Stimulated activated CD8-positive, alpha-beta memory T cell treated with anti-CD3 and anti-CD28 coated beads, Interleukin-12 subunit alpha, Interleukin-12 subunit beta, amount 100 ng/mL, for 24 hours (primary cell): ENCODE results near the gene PTK6.

Source experiments
- DNase-seq: peaks from one replicate; pipeline ENCODE4 v3.0.0-alpha.2; 2020; ENCODE audit errors: extremely low read depth

PTK6 gene

GRCh38 chr20:63557481-63557891 lies 20.3 kb upstream of the PTK6 start:
- no peak for DNase-seq

GRCh38 chr20:63556873-63557478 lies 19.8 kb upstream of the PTK6 start:
- no peak for DNase-seq

- no peak for DNase-seq
Observed at GRCh38 chr20:63555661-63556381, 18.6 kb upstream of the PTK6 start.

GRCh38 chr20:63554361-63555278 lies 17.4 kb upstream of the PTK6 start:
- DNase-seq, result no peak

GRCh38 chr20:63553933-63554290 lies 16.7 kb upstream of the PTK6 start, which contains the start of gene FNDC11:
FNDC11 (plus strand) TSS chr20:63554159; CDS start chr20:63555664, 1,505 bp downstream.
- no peak for DNase-seq

DNA sequence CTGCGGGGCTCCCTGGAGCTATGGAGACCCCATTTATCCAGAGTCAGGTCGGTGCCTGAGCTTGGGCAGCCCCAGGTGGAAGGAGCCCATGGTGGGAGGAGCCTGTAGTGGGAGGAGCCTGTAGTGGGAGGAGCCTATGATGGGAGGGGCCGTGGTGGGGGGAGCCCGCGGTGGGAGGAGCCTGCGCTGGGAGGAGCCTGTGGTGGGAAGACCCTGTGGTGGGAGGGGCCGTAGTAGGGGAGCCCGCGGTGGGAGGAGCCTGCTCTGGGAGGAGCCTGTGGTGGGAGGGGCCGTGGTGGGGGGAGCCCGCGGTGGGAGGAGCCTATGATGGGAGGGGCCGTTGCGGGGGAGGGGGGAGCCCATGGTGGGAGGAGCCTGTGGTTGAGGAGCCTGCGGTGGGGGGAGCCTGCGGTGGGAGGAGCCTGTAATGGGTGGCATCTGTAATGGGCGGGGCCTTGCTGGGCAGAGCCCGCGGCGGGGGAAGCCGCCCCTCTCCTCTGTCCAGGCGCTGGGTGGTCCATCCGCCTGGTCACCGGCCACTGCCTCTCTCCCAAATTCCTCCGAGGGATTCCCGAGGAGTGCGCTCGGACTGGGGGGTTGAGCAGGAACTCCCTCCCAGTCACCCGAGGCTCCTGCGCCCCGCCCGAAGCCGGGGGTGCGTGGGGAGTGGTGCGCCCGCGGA lies 16.2 kb upstream of the PTK6 start:
- peak; percentile 58 for DNase-seq

DNA sequence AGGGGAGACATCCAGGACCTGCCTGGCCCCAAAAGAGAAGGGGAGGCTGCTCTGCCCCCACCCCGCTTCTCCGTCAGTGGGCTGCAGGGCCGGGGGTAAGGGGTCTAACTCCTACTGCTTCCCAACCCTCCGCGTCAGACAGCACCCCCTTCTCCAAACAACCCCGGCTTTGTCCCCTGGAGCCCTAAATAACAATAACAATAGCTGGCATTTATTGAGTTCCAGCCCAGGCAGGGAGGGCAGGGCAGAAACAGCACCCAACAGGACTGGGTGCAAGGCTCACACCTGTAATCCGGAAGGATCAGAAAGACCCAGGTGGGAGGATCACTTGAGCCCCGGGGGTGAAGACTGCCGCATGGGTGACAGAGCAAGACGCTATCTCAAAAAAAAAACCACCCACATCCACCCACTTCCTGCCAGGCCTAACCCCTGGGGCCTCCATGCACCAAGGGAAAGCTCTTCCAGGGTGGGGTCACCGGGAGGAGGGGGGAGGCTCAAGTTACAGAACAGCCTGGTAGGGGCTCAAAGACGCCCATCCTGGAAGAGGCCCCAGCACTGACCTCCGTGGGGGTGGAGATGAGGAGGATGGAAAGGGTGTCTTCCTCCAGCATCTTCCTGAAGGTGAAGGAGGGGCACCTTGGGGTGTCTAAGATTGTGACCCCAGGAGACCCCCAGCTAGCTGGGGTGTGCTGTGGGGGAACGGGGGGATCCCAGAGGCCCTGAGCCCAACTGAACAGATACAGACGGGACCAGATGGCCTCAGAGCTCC lies 15.5 kb upstream of the PTK6 start:
- DNase-seq, result no peak

- DNase-seq, result no peak
Observed at GRCh38 chr20:63551068-63551467, 13.9 kb upstream of the PTK6 start.

DNA sequence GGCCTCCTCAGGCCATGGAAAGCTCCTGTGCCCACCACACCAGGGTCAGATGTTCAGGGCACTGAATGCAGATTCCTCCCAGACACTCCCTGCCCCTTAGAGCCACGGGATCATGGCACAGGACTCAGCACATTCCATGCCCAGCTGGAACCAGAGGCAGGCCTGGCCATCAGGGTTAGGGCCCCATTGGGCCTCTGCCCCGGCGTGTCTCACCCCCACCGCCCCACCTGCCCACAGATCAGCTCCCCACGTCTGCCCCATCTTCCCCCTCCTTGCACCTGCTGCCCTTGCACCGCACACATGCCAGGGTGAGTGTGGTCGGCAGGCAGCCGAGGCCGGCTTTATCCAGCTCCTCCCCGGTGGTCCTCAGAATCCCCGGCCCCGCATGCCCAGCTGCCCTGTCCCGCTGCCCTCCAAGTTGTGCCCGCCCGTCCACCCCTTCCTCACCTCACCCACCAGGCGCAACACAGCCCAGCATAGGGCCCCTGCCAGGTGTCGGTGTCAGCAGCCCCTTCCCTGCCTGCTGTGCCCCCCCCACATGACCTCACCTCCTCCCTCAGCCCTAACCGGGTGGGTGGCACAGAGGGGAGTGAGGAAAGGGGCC lies 12.6 kb upstream of the PTK6 start:
- DNase-seq, result no peak

DNA sequence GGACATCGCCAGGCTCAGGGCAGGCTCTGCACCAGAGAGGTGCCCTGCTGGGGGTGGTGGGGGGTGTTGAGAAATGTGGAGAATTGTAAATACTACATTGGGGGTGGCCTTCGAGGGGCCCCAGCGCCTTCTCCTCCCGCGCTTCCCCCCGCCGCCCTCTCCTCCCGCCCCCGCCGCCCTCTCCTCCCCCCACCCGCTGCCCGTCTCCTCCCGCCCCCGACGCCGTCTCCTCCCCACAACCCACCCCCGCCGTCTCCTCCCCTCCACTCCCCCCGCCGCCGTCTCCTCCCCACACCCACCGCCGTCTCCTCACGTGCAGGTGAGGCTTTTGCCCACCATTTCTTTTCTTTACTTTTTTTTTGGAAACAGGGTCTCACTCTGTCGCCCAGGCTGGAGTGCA lies 11.8 kb upstream of the PTK6 start:
- no peak for DNase-seq

GRCh38 chr20:63548542-63548941 lies 11.4 kb upstream of the PTK6 start:
- no peak for DNase-seq

GRCh38 chr20:63547725-63548480 lies 10.7 kb upstream of the PTK6 start, which contains the start of gene SRMS:
SRMS (minus strand) TSS chr20:63547749; CDS start chr20:63547463, 286 bp downstream.
- no peak for DNase-seq

DNA sequence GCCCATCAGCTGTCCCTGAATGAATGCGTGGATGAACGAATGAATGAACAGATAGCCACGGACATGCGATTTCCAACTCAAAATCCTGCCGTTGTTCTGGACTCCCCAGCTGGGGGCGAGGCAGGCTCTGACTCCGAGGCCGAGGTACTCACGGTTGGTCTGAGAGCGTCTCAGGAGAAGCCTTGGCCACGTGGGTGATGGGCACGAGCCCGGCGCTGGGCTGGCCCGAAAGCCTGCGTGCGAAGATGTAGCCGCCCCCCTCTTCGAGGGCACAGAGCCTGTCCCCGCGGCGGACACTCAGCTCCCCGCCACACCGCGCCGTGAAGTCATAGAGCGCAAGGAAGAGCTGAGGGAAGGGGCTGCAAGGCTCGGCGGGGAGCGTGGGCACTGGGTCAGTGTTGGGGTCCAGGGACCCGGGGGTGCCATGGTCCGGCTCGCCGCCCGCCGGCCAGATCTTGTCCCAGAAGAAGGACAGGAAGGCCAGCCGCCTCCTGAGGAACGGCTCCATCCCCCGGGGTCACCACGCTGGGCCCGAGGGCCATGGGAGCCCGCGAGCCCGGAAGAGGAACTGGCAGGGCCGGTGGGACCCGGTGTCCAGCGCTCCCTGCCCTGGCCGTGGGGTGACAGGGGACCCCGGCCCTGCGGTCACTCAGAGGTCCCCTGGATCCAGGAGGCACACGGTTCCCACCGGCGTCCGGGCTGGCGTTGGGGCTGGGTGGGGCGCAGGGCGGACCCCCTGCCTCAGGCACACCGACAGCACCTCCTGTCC lies 10.0 kb upstream of the PTK6 start:
- no peak for DNase-seq

DNA sequence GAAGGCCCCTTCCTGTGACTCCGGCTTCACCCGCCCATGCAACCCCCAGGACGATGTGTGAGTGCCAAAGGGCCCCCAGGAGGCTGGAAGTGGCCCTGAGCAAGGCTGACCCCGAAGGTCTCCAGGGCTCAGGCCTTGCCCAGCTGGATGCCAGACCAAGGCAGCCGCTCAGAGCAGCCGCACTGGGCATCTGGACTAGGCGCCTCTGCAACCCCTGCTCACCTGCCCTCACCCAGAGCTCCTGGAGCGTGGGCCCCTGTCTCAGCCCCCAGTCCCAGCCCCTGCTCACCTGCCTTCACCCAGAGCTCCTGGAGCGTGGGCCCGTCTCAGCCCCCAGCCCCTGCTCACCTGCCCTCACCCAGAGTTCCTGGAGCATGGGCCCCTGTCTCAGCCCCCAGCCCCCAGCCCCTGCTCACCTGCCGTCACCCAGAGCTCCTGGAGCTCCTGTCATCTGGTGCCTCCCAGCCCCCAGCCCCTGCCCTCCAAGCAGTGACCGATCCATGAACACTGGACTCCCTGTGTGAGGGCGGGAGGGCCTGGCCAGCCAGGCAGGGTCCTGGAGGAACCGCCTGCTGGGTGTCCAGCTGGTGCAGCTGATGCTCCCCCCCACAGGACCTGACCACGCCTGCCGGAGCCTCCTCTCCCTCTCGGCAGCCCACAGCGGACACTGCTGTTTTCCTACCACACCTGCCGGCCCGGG lies 9.2 kb upstream of the PTK6 start:
- no peak for DNase-seq

- no peak for DNase-seq
Observed at GRCh38 chr20:63545814-63546213, 8.6 kb upstream of the PTK6 start.

GRCh38 chr20:63544958-63545516 lies 7.9 kb upstream of the PTK6 start:
- DNase-seq, result no peak

DNA sequence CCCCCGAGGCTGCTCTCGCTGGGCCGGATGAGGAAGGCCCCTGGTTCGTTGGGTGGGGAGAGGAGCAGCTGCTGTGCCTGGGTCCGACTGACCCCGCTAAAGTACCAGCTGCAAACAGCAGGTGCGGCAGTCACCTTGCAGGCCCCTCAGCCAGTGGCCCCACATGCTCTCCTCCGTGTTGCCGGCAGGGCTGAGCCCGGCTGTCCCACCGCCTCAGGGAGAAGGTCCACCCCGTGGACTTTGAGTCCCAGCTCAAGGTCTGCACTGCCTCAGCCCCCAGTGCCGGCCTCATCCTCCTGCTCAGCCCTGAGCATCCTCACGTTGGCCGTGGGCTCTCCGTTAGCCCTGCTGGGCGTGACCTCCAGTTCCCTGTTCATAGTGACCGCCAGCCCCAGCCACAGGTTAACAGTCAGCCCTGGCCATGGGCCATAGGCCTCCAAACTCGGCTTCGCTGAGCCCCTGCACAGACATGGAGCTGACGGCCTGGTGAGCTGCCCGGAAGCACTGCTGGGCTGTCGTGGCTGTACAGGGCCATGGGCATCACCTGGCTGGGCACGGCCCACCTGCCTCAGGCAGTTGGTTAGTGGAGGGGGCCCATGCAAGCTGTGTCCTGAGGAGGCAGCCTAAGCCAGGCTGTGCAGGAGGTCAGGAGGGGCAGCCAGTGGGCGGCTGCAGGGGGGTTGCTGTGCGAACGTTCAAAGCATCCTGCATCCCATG lies 7.2 kb upstream of the PTK6 start:
- DNase-seq, result no peak

DNA sequence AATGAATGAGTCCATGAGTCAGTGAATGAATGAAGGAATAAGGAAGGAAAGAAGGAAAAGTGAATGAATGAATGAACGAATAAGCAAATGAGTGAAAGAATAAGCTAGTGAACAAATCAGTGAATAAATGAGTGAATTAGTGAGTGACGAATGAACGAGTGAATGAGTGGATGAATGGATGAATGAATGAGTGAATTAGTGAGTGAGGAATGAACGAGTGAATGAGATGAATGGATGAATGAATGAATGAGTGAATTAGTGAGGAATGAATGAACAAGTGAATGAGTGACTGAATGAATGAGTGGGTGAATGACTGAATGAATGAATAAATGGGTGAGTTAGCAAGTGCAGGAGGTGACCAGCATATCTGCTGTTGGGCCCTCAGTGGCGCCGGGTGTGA lies 6.6 kb upstream of the PTK6 start:
- no peak for DNase-seq
